Endodermal cell (in vitro differentiated cells): ENCODE results near the gene FOXL3. TPM values are rescaled to one million over a fixed set of nuclear protein-coding genes. Genes with fewer than 3 reads are reported as not detected.
"Not testable (repeated sequence)": the region's sequence is repeated elsewhere in the genome, so short reads cannot be mapped to it uniquely, and the experiment has no call there.

Experiments used
- DNase-seq: peaks from one replicate; pipeline ENCODE4 v3.0.0-alpha.2; 2017
- H3K27ac ChIP-seq: 2 replicates; pipeline ENCODE4 v1.5.1; 2013; ENCODE audit warnings: mild to moderate bottlenecking, low read depth, low read length, moderate library complexity
- H3K27me3 ChIP-seq: 2 replicates; pipeline ENCODE4 v1.6.1; 2013; ENCODE audit warnings: mild to moderate bottlenecking, low read length, moderate library complexity; ENCODE audit not compliant: insufficient read depth, control insufficient read depth, poor library complexity, severe bottlenecking
- H3K36me3 ChIP-seq: 2 replicates; pipeline ENCODE4 v1.7.0; 2013; ENCODE audit warnings: mild to moderate bottlenecking, low read length, moderate library complexity; ENCODE audit not compliant: control insufficient read depth, insufficient read depth
- H3K4me1 ChIP-seq: one replicate; pipeline ENCODE4 v1.7.0; 2013; ENCODE audit warnings: low read length; ENCODE audit not compliant: control insufficient read depth, insufficient read depth
- H3K4me3 ChIP-seq: 2 replicates; pipeline ENCODE4 v1.5.1; 2013; ENCODE audit warnings: mild to moderate bottlenecking, low read length, moderate library complexity
- H3K9ac ChIP-seq: 2 replicates; pipeline ENCODE4 v1.6.1; 2013; ENCODE audit warnings: mild to moderate bottlenecking, low read length, moderate library complexity; ENCODE audit not compliant: poor library complexity, severe bottlenecking; ENCODE audit errors: extremely low read depth
- H3K9me3 ChIP-seq: 2 replicates; pipeline ENCODE4 v1.6.1; 2013; ENCODE audit warnings: mild to moderate bottlenecking, low read length, moderate library complexity; ENCODE audit not compliant: control insufficient read depth
- H3K27ac Mint-ChIP-seq: 2 replicates; pipeline ENCODE4 v1.8.0; 2020; ENCODE audit warnings: mixed read lengths
- H3K27me3 Mint-ChIP-seq: 2 replicates; pipeline ENCODE4 v1.8.0; 2021; ENCODE audit warnings: mild to moderate bottlenecking, mixed read lengths; ENCODE audit not compliant: insufficient read depth
- H3K36me3 Mint-ChIP-seq: 2 replicates; pipeline ENCODE4 v1.8.0; 2020; ENCODE audit warnings: low read depth, mixed read lengths
- H3K4me1 Mint-ChIP-seq: 2 replicates; pipeline ENCODE4 v1.8.0; 2020; ENCODE audit warnings: mixed read lengths
- H3K4me3 Mint-ChIP-seq: 2 replicates; pipeline ENCODE4 v1.8.0; 2020; ENCODE audit warnings: mild to moderate bottlenecking, moderate library complexity, mixed read lengths
- H3K9me3 Mint-ChIP-seq: 2 replicates; pipeline ENCODE4 v1.8.0; 2020; ENCODE audit warnings: mild to moderate bottlenecking, mixed read lengths
- CTCF ChIP-seq: fragments of 200-600 bp; sonication (generic); conservative IDR thresholded peaks from 2 replicates; pipeline ENCODE4 v1.5.0; 2021; ENCODE audit warnings: antibody characterized with exemption, mild to moderate bottlenecking
- WGBS, 2 experiments: methylation state at CpG; one replicate each; pipeline versions ENCODE4 v1.1.5 to v1.1.7; 2013; ENCODE audit warnings: missing lambda C conversion rate in 2 of 2, mixed read lengths in 1 of 2; ENCODE audit not compliant: insufficient coverage in 1 of 2, insufficient read length in 1 of 2; 5-methylcytosine and 5-hydroxymethylcytosine counted together
- total RNA-seq, 2 donors: library from RNA; stranded (reverse); fragmentation: NEBNext Ultra II Directional in 1 of 2; extraction: Animal tissue kit (Norgen Biotek cat#: 25700) in 1 of 2; gene quantifications; 2 replicates in 1 of 2; 3 replicates in 1 of 2; pipeline ENCODE4 v1.2.1, GENCODE V29; 2021

Gene FOXL3
- total RNA-seq, 2 donors from 2014 or later: not detected

- not testable (repeated sequence) for H3K36me3 ChIP-seq, DNase-seq, H3K27ac ChIP-seq, H3K27me3 ChIP-seq, H3K4me1 ChIP-seq, H3K27ac Mint-ChIP-seq, H3K4me3 ChIP-seq, H3K4me1 Mint-ChIP-seq, H3K4me3 Mint-ChIP-seq, H3K9ac ChIP-seq
- WGBS, 2 experiments: 89 to 93% methylated on average over 7 to 12 of the region's 37 CpGs
- Mint-ChIP-seq H3K36me3 (peaks cover 36% of the 10 kb centered on the region), H3K9me3 (peaks cover 78% of the 10 kb centered on the region), H3K27me3 (peaks cover 12% of the 10 kb centered on the region)
- peaks cover 10% of the 10 kb centered on the region for H3K9me3 ChIP-seq
- peak; percentile 67 for TF ChIP-seq CTCF
Observed at GRCh38 chr7:263483-264351, 26.3 kb upstream of the FOXL3 start.

- Mint-ChIP-seq H3K9me3 (peaks cover 77% of the 10 kb centered on the region), H3K27me3 (peaks cover 14% of the 10 kb centered on the region), H3K4me3 (no peak overlapping the region), H3K36me3 (peaks cover 26% of the 10 kb centered on the region), H3K27ac (no peak overlapping the region), H3K4me1 (no peaks in the 10 kb centered on the region)
- Histone ChIP-seq H3K4me1 (no peaks in the 10 kb centered on the region), H3K9ac (no peak overlapping the region), H3K9me3 (peaks cover 10% of the 10 kb centered on the region), H3K36me3 (peaks cover 4% of the 10 kb centered on the region), H3K27me3 (no peaks in the 10 kb centered on the region), H3K4me3 (no peak overlapping the region), H3K27ac (no peak overlapping the region)
- WGBS, 2 experiments: 92 to 93% methylated on average over 25 to 27 of the region's 27 CpGs
- TF ChIP-seq CTCF: no peak
- no peak for DNase-seq
Observed at GRCh38 chr7:264541-265191, 25.3 kb upstream of the FOXL3 start.

- Histone ChIP-seq H3K36me3 (no peaks in the 10 kb centered on the region), H3K9me3 (peaks cover 10% of the 10 kb centered on the region), H3K4me1 (no peaks in the 10 kb centered on the region), H3K27me3 (no peaks in the 10 kb centered on the region), H3K9ac (no peak overlapping the region), H3K27ac (no peak overlapping the region), H3K4me3 (no peak overlapping the region)
- H3K4me3 Mint-ChIP-seq: no peak overlapping the region
- H3K9me3 Mint-ChIP-seq: peaks cover 77% of the 10 kb centered on the region
- H3K36me3 Mint-ChIP-seq: peaks cover 19% of the 10 kb centered on the region
- DNase-seq: no peak
- WGBS, 2 experiments: 86 to 92% methylated on average over 10 to 25 of the region's 25 CpGs
- no peaks in the 10 kb centered on the region for H3K4me1 Mint-ChIP-seq
- peaks cover 14% of the 10 kb centered on the region for H3K27me3 Mint-ChIP-seq
- H3K27ac Mint-ChIP-seq: no peak overlapping the region
- no peak for TF ChIP-seq CTCF
Observed at GRCh38 chr7:265192-265997, 24.6 kb upstream of the FOXL3 start.
